H9 (cell line): Measurements from ENCODE around the gene SPRED2. TPM values are rescaled to one million over a fixed set of nuclear protein-coding genes. Genes with fewer than 3 reads are reported as not detected.

Source experiments
- DNase-seq: peaks from one replicate; pipeline ENCODE4 v3.0.0-alpha.2; 2017
- H2AFZ ChIP-seq: one replicate; pipeline ENCODE4 v1.6.1; 2013; ENCODE audit warnings: mild to moderate bottlenecking, low read length, control low read depth, moderate library complexity
- H2AK5ac ChIP-seq: 2 replicates; pipeline ENCODE4 v1.6.1; 2013; ENCODE audit warnings: low read length, control low read depth, mixed read lengths; ENCODE audit not compliant: insufficient read length
- H2BK120ac ChIP-seq: one replicate; pipeline ENCODE4 v1.6.1; 2013; ENCODE audit warnings: low read depth, mild to moderate bottlenecking, low read length, control low read depth, inconsistent platforms; ENCODE audit not compliant: poor library complexity, severe bottlenecking
- H2BK12ac ChIP-seq: 2 replicates; pipeline ENCODE4 v1.6.1; 2013; ENCODE audit warnings: low read length, control low read depth, mixed read lengths, low read depth; ENCODE audit not compliant: insufficient read length
- H2BK15ac ChIP-seq: 2 replicates; pipeline ENCODE4 v1.6.1; 2013; ENCODE audit warnings: low read depth, low read length, control low read depth
- H2BK20ac ChIP-seq: one replicate; pipeline ENCODE4 v1.6.1; 2013; ENCODE audit warnings: low read depth, mild to moderate bottlenecking, low read length, control low read depth, inconsistent platforms; ENCODE audit not compliant: poor library complexity, severe bottlenecking
- H2BK5ac ChIP-seq: 2 replicates; pipeline ENCODE4 v1.6.1; 2013; ENCODE audit warnings: low read length, control low read depth, mixed read lengths; ENCODE audit not compliant: insufficient read length
- H3K14ac ChIP-seq: 2 replicates; pipeline ENCODE4 v1.6.1; 2013; ENCODE audit warnings: low read length, control low read depth; ENCODE audit not compliant: insufficient read depth
- H3K18ac ChIP-seq: 2 replicates; pipeline ENCODE4 v1.6.1; 2013; ENCODE audit warnings: low read depth, mild to moderate bottlenecking, mixed read lengths, low read length, control low read depth; ENCODE audit not compliant: insufficient read length
- H3K23ac ChIP-seq: 2 replicates; pipeline ENCODE4 v1.6.1; 2013; ENCODE audit warnings: low read length, control low read depth, mixed read lengths, low read depth; ENCODE audit not compliant: insufficient read length
- H3K23me2 ChIP-seq: 2 replicates; pipeline ENCODE4 v1.6.1; 2013; ENCODE audit warnings: low read depth, mild to moderate bottlenecking, mixed read lengths, low read length, control low read depth; ENCODE audit not compliant: insufficient read length, poor library complexity, severe bottlenecking
- H3K27ac ChIP-seq: 2 replicates; pipeline ENCODE4 v1.5.1; 2013; ENCODE audit warnings: low read length, control low read depth, mixed read lengths, low read depth; ENCODE audit not compliant: insufficient read length
- H3K27me3 ChIP-seq: 2 replicates; pipeline ENCODE4 v1.6.1; 2013; ENCODE audit warnings: low read length, control low read depth, inconsistent platforms; ENCODE audit not compliant: insufficient read depth
- H3K4ac ChIP-seq: 2 replicates; pipeline ENCODE4 v1.6.1; 2013; ENCODE audit warnings: low read depth, mild to moderate bottlenecking, control low read depth, inconsistent platforms, low read length, moderate library complexity
- H3K4me1 ChIP-seq: 2 replicates; pipeline ENCODE4 v1.6.1; 2013; ENCODE audit warnings: low read length, control low read depth, inconsistent platforms; ENCODE audit not compliant: insufficient read depth
- H3K4me2 ChIP-seq: 2 replicates; pipeline ENCODE4 v1.6.1; 2013; ENCODE audit warnings: low read length, control low read depth, mixed read lengths; ENCODE audit not compliant: insufficient read length, insufficient read depth
- H3K56ac ChIP-seq: 2 replicates; pipeline ENCODE4 v1.6.1; 2013; ENCODE audit warnings: low read depth, mild to moderate bottlenecking, mixed read lengths, low read length, control low read depth; ENCODE audit not compliant: insufficient read length
- H3K79me1 ChIP-seq: 2 replicates; pipeline ENCODE4 v1.6.1; 2013; ENCODE audit warnings: low read depth, mild to moderate bottlenecking, moderate library complexity, low read length, control low read depth, inconsistent platforms; ENCODE audit not compliant: insufficient read depth, poor library complexity, severe bottlenecking
- H3K79me2 ChIP-seq: 2 replicates; pipeline ENCODE4 v1.6.1; 2013; ENCODE audit warnings: low read length, control low read depth, inconsistent platforms; ENCODE audit not compliant: insufficient read depth
- H3K9ac ChIP-seq: 2 replicates; pipeline ENCODE4 v1.6.1; 2013; ENCODE audit warnings: low read length, control low read depth, mixed read lengths; ENCODE audit not compliant: insufficient read length; ENCODE audit errors: extremely low read depth
- H3K9me3 ChIP-seq: one replicate; pipeline ENCODE4 v1.6.1; 2013; ENCODE audit warnings: low read depth, low read length, inconsistent platforms; ENCODE audit not compliant: control insufficient read depth
- H3T11ph ChIP-seq: one replicate; pipeline ENCODE4 v1.6.1; 2013; ENCODE audit warnings: mild to moderate bottlenecking, low read length, control low read depth, inconsistent platforms
- H4K20me1 ChIP-seq: one replicate; pipeline ENCODE4 v1.6.1; 2013; ENCODE audit not compliant: control insufficient read depth, insufficient read length, insufficient read depth
- H4K5ac ChIP-seq: 2 replicates; pipeline ENCODE4 v1.6.1; 2013; ENCODE audit warnings: low read depth, mild to moderate bottlenecking, mixed read lengths, low read length, control low read depth; ENCODE audit not compliant: insufficient read length
- H4K8ac ChIP-seq: replicated peaks from 2 replicates; pipeline ENCODE4 v1.6.1; 2013; ENCODE audit warnings: low read length, control low read depth, mixed read lengths, low read depth; ENCODE audit not compliant: insufficient read length
- H4K91ac ChIP-seq: 2 replicates; pipeline ENCODE4 v1.6.1; 2013; ENCODE audit warnings: low read depth, mild to moderate bottlenecking, moderate library complexity, mixed read lengths, low read length, control low read depth; ENCODE audit not compliant: insufficient read length
- H3K27ac Mint-ChIP-seq, 3 experiments: 2 replicates in 2 of 3; 3 replicates in 1 of 3; pipeline ENCODE4 v1.8.0; 2020 to 2021; ENCODE audit warnings: mixed read lengths in 3 of 3, mild to moderate bottlenecking in 1 of 3, moderate library complexity in 1 of 3
- H3K27me3 Mint-ChIP-seq: 2 replicates; pipeline ENCODE4 v1.8.0; 2021; ENCODE audit warnings: low read depth, mild to moderate bottlenecking, moderate library complexity, mixed read lengths
- H3K36me3 Mint-ChIP-seq, 3 experiments: 2 replicates in 2 of 3; 3 replicates in 1 of 3; pipeline ENCODE4 v1.8.0; 2020 to 2021; ENCODE audit warnings: low read depth in 3 of 3, mixed read lengths in 3 of 3; ENCODE audit not compliant: insufficient read depth in 1 of 3
- H3K4me1 Mint-ChIP-seq, 2 experiments: 2 replicates each; pipeline ENCODE4 v1.8.0; 2020; ENCODE audit warnings: mixed read lengths in 2 of 2
- H3K4me3 Mint-ChIP-seq, 2 experiments: 2 replicates in 1 of 2; 3 replicates in 1 of 2; pipeline ENCODE4 v1.8.0; 2020 to 2021; ENCODE audit warnings: mild to moderate bottlenecking in 2 of 2, mixed read lengths in 2 of 2, moderate library complexity in 1 of 2
- H3K9me3 Mint-ChIP-seq, 2 experiments: 2 replicates in 1 of 2; 3 replicates in 1 of 2; pipeline ENCODE4 v1.8.0; 2020; ENCODE audit warnings: mild to moderate bottlenecking in 2 of 2, mixed read lengths in 2 of 2, moderate library complexity in 1 of 2
- CTCF ChIP-seq: fragments of 200-600 bp; sonication (generic); conservative IDR thresholded peaks from 3 replicates; pipeline ENCODE4 v1.8.0; 2021; ENCODE audit warnings: antibody characterized with exemption, mild to moderate bottlenecking
- WGBS: extraction: QIAGEN DNeasy Blood & Tissue Kit; methylation state at CpG from one replicate; pipeline ENCODE4 v1.1.7; 2013; ENCODE audit warnings: missing lambda C conversion rate, low lambda C conversion rate, mixed read lengths; ENCODE audit not compliant: insufficient read length; ENCODE audit errors: extremely low coverage; 5-methylcytosine and 5-hydroxymethylcytosine counted together
- total RNA-seq: library from RNA; stranded (reverse); gene quantifications from 2 replicates; pipeline ENCODE4 v1.2.1, GENCODE V29; 2021

Gene SPRED2
- total RNA-seq, 1 experiment from 2014 or later = 23.5 TPM

GRCh38 chr2:65465124-65465523, 32.7 kb upstream of the SPRED2 start:
- TF ChIP-seq CTCF = no peak

More at GRCh38 chr2:65465124-65465523, 32.7 kb upstream of the SPRED2 start:
- Histone ChIP-seq H4K8ac (no peak overlapping the region), H2BK20ac (no peak overlapping the region), H2AK5ac (no peak overlapping the region), H3K23ac (no peak overlapping the region), H3K4me1 (no peaks in the 10 kb centered on the region), H3T11ph (no peak overlapping the region), H3K9me3 (no peaks in the 10 kb centered on the region), H3K23me2 (no peaks in the 10 kb centered on the region), H3K27me3 (no peaks in the 10 kb centered on the region), H2BK12ac (no peak overlapping the region), H3K4ac (no peak overlapping the region), H4K20me1 (no peaks in the 10 kb centered on the region), H3K27ac (no peak overlapping the region), H2AFZ (no peak overlapping the region), H2BK15ac (no peak overlapping the region), H4K5ac (no peak overlapping the region), H3K9ac (no peak overlapping the region), H3K18ac (no peak overlapping the region), H3K14ac (no peak overlapping the region), H3K79me1 (no peaks in the 10 kb centered on the region), H2BK120ac (no peak overlapping the region), H3K4me2 (no peak overlapping the region), H2BK5ac (no peak overlapping the region), H3K79me2 (no peaks in the 10 kb centered on the region), H3K56ac (no peak overlapping the region), H4K91ac (no peak overlapping the region)
- peaks cover 27% of the 10 kb centered on the region for H3K27me3 Mint-ChIP-seq
- no peaks in the 10 kb centered on the region for H3K4me1 Mint-ChIP-seq
- no peak overlapping the region for H3K4me3 Mint-ChIP-seq
- no peak overlapping the region for H3K27ac Mint-ChIP-seq
- H3K36me3 Mint-ChIP-seq = no peaks in the 10 kb centered on the region
- no CpG with 5 or more reads among the region's 5 CpGs for WGBS
- no peak for DNase-seq
- no peaks in the 10 kb centered on the region; a peak in 1 of 5 replicates for H3K9me3 Mint-ChIP-seq
